Body of pancreas (tissue), 4 donors: ENCODE data around the gene TRIM47.

ENCODE experiments used
- CTCF ChIP-seq, 7 experiments: fragments of 450-650 bp in 4 of 7; fragments of 200-600 bp in 3 of 7; sonication (generic) in 3 of 7; IDR thresholded peaks; one replicate each; pipeline ENCODE4 v1.5.1; 2016 to 2019; ENCODE audit warnings: antibody characterized with exemption in 7 of 7
- POLR2A ChIP-seq, 3 donors: fragments of 450-650 bp; IDR thresholded peaks; one replicate each; pipeline ENCODE4 v1.6.1; 2016; ENCODE audit warnings: antibody characterized with exemption in 3 of 3, mild to moderate bottlenecking in 2 of 3

GRCh38 chr17:75910699-75911098, 32.3 kb upstream of the TRIM47 start:
- no peak for TF ChIP-seq POLR2A (IDR thresholded peaks at IDR 0.05)
- TF ChIP-seq CTCF (IDR thresholded peaks at IDR 0.05) = no peak
